GM18511 (cell line): ENCODE data around the gene SNX9.

ENCODE experiments used
- ATAC-seq: cut with Tn5 transposase; IDR thresholded peaks from one replicate; pipeline ENCODE4 v1.9.1; 2021; ENCODE audit warnings: mild to moderate bottlenecking, moderate library complexity; ENCODE audit not compliant: unreplicated experiment

Gene SNX9

GRCh38 chr6:157800420-157801237 is 22.4 kb upstream of the SNX9 start:
- peak; percentile 97 for ATAC-seq

- no peak for ATAC-seq
Measured at GRCh38 chr6:157804448-157805327, 18.4 kb upstream of the SNX9 start.

GRCh38 chr6:157806131-157806855 is 16.8 kb upstream of the SNX9 start:
- no peak for ATAC-seq

GRCh38 chr6:157806856-157807215 is 16.2 kb upstream of the SNX9 start:
- ATAC-seq: no peak

GRCh38 chr6:157808405-157808950 is 14.6 kb upstream of the SNX9 start:
- ATAC-seq: no peak

GRCh38 chr6:157809613-157810012 is 13.4 kb upstream of the SNX9 start:
- no peak for ATAC-seq

- no peak for ATAC-seq
Measured at GRCh38 chr6:157811137-157811475, 11.9 kb upstream of the SNX9 start.

- ATAC-seq: no peak
Measured at GRCh38 chr6:157811476-157812173, 11.4 kb upstream of the SNX9 start.

GRCh38 chr6:157812425-157813171 is 10.4 kb upstream of the SNX9 start:
- ATAC-seq: no peak

GRCh38 chr6:157813191-157813590 is 9.9 kb upstream of the SNX9 start:
- ATAC-seq: no peak

GRCh38 chr6:157813750-157814455 is 9.1 kb upstream of the SNX9 start:
- no peak for ATAC-seq

- no peak for ATAC-seq
Measured at GRCh38 chr6:157814883-157815282, 8.2 kb upstream of the SNX9 start.

- no peak for ATAC-seq
Measured at GRCh38 chr6:157821342-157822033, 1.6 kb upstream of the SNX9 start.

- peak; percentile 24 for ATAC-seq
Measured at GRCh38 chr6:157822245-157823000, 623 bp upstream of the SNX9 start.

- peak; percentile 60 for ATAC-seq
Measured at GRCh38 chr6:157823528-157824370, 703 bp downstream of the SNX9 start.

GRCh38 chr6:157825243-157825904 is 2.3 kb downstream of the SNX9 start:
- no peak for ATAC-seq
